Sigmoid colon (tissue), 4 donors: ENCODE measurements around the gene UHRF2.

Experiments used
- CTCF ChIP-seq, 4 experiments: fragments of 450-650 bp in 3 of 4; fragments of 200-600 bp in 1 of 4; IDR thresholded peaks; one replicate each; pipeline ENCODE4 v1.5.1; 2016 to 2019; ENCODE audit warnings: antibody characterized with exemption in 4 of 4, mild to moderate bottlenecking in 3 of 4, moderate library complexity in 2 of 4
- EP300 ChIP-seq, 4 donors: sonication (generic); formaldehyde crosslinking; IDR thresholded peaks; one replicate each; pipeline ENCODE4 v1.6.1; 2017; ENCODE audit warnings: antibody characterized with exemption in 4 of 4
- POLR2A ChIP-seq, 2 donors: fragments of 450-650 bp; IDR thresholded peaks; one replicate each; pipeline ENCODE4 v1.6.1; 2016; ENCODE audit warnings: antibody characterized with exemption in 2 of 2, mild to moderate bottlenecking in 2 of 2, moderate library complexity in 2 of 2

DNA sequence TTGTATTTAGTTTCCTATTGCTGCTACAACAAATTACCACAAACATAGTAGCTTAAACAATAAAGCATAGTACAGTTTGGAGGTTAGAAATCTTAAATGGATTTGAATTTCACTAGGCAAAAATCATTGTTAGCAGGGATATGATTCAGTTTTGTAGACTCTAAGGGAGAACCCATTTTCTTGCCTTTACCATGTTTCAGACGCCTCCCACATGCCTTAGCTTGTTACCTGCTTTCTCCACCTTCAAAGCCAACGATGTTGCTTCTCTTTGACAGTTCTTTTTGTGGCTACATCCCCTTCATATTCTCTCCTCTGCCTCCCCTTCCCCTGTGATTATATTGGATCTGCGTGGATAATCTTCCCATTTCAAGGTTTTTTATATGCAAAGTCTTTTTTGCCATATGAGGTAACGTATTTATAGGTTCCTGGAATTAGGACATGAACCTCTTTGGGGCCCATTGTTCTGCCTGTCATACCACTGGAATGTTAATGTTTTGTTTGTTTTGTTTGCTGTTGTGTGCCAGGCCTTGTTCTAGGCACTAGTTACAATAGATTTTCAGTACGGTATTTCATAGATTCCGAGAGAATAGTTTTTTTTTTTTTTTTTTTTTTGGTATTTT is 54.1 kb downstream of the UHRF2 start:
- TF ChIP-seq CTCF (IDR thresholded peaks at IDR 0.05) (no peak), EP300 (IDR thresholded peaks at IDR 0.05) (no peak), POLR2A (IDR thresholded peaks at IDR 0.05) (no peak)
